Liver (tissue), 3 donors: ENCODE measurements around the gene PPP6R2.

Experiments used
- EGR1 ChIP-seq, 2 donors: IDR thresholded peaks; 2 replicates each; pipeline ENCODE4 v1.6.1; 2016 to 2018; ENCODE audit warnings: antibody characterized with exemption in 2 of 2, low read depth in 2 of 2
- GABPA ChIP-seq, 2 donors: IDR thresholded peaks in 1 of 2; conservative IDR thresholded peaks in 1 of 2; 2 replicates each; pipeline ENCODE4 v1.6.1; 2016; ENCODE audit warnings: antibody characterized with exemption in 2 of 2, mild to moderate bottlenecking in 1 of 2, moderate library complexity in 1 of 2
- MAX ChIP-seq: IDR thresholded peaks from 2 replicates; pipeline ENCODE4 v1.6.1; 2016; ENCODE audit warnings: antibody characterized with exemption
- RAD21 ChIP-seq, 2 donors: IDR thresholded peaks; 2 replicates each; pipeline ENCODE4 v1.6.1; 2016; ENCODE audit warnings: antibody characterized with exemption in 2 of 2, mild to moderate bottlenecking in 2 of 2
- SP1 ChIP-seq: IDR thresholded peaks from 2 replicates; pipeline ENCODE4 v1.6.1; 2018; ENCODE audit warnings: antibody characterized with exemption, mild to moderate bottlenecking
- TAF1 ChIP-seq: conservative IDR thresholded peaks from 2 replicates; pipeline ENCODE4 v1.6.1; 2016; ENCODE audit warnings: antibody characterized with exemption, mild to moderate bottlenecking
- YY1 ChIP-seq: IDR thresholded peaks from 2 replicates; pipeline ENCODE4 v1.6.1; 2016; ENCODE audit warnings: antibody characterized with exemption, mild to moderate bottlenecking
- TF ChIP-seq, protein P1 (sequence below): fragments of 150-350 bp; IDR thresholded peaks from 2 replicates; pipeline ENCODE4 v1.5.1; 2017; ENCODE audit warnings: improper control_type of control experiment, low read depth, low read length; ENCODE audit not compliant: missing input control
- TF ChIP-seq, protein P2 (sequence below): IDR thresholded peaks from 2 replicates; pipeline ENCODE4 v1.6.1; 2016; ENCODE audit warnings: antibody characterized with exemption
- donor health status: healthy.
- donor health status: healthy.

- TF ChIP-seq, protein P1, sequence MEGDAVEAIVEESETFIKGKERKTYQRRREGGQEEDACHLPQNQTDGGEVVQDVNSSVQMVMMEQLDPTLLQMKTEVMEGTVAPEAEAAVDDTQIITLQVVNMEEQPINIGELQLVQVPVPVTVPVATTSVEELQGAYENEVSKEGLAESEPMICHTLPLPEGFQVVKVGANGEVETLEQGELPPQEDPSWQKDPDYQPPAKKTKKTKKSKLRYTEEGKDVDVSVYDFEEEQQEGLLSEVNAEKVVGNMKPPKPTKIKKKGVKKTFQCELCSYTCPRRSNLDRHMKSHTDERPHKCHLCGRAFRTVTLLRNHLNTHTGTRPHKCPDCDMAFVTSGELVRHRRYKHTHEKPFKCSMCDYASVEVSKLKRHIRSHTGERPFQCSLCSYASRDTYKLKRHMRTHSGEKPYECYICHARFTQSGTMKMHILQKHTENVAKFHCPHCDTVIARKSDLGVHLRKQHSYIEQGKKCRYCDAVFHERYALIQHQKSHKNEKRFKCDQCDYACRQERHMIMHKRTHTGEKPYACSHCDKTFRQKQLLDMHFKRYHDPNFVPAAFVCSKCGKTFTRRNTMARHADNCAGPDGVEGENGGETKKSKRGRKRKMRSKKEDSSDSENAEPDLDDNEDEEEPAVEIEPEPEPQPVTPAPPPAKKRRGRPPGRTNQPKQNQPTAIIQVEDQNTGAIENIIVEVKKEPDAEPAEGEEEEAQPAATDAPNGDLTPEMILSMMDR: no peak
- TF ChIP-seq YY1 (no peak), EGR1 (IDR thresholded peaks at IDR 0.05; ENCODE audit: low read depth in 2 of 2) (no peak), SP1 (no peak), RAD21 (IDR thresholded peaks at IDR 0.05) (no peak), MAX (no peak), TAF1 (no peak), GABPA (IDR thresholded peaks at IDR 0.05 in 1 of 2, conservative IDR thresholded peaks at IDR 0.05 in 1 of 2) (no peak)
- TF ChIP-seq, protein P2, sequence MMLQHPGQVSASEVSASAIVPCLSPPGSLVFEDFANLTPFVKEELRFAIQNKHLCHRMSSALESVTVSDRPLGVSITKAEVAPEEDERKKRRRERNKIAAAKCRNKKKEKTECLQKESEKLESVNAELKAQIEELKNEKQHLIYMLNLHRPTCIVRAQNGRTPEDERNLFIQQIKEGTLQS: no peak
Observed at GRCh38 chr22:50401907-50402306, 58.8 kb downstream of the PPP6R2 start.
